Iris pigment epithelial cell (primary cell): Measurements from ENCODE around the gene ACTG1.
A peak's percentile ranks its signal among the peaks of the same experiment; 100 is the strongest.

Experiments used
- DNase-seq: peaks from one replicate; pipeline ENCODE4 v3.0.0-alpha.2; 2011; ENCODE audit warnings: low read depth

Gene ACTG1

DNA sequence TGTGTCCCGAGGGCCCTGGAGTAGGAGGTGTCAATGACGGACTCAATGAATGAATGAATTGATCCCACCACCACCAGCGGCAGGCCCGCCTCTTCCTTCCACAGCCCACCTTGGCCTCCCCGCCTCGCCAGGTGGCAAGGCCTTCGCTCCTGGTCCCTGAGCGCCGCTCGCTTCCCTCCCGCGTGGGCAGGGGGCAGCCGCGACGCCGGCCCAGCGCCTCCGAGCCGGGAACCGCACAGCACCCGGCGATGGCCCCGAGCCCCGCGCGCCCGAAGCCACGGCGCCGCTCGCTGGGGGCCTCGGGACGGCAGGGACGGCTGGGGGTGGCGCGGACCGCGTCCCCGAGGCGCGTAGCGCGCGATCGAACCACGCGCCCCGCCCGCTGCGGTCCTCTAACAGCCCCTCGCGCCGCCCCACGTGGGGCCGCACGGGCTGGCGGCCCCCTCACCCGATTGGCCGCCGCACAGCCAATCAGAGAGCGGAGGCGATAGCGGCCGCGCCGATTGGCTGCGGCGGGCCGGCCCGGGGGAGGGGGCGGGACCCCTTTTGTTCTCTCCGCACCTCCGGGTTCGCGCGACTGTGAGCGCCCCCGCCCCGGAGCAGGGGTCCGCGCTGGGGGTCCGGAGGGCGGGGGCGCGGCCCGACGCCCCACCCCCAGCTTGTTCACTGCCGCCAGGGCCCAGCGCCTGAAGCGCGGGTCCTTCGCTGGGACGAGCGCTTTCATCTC is 31.4 kb downstream of the ACTG1 start:
- DNase-seq: peak; percentile 43

DNA sequence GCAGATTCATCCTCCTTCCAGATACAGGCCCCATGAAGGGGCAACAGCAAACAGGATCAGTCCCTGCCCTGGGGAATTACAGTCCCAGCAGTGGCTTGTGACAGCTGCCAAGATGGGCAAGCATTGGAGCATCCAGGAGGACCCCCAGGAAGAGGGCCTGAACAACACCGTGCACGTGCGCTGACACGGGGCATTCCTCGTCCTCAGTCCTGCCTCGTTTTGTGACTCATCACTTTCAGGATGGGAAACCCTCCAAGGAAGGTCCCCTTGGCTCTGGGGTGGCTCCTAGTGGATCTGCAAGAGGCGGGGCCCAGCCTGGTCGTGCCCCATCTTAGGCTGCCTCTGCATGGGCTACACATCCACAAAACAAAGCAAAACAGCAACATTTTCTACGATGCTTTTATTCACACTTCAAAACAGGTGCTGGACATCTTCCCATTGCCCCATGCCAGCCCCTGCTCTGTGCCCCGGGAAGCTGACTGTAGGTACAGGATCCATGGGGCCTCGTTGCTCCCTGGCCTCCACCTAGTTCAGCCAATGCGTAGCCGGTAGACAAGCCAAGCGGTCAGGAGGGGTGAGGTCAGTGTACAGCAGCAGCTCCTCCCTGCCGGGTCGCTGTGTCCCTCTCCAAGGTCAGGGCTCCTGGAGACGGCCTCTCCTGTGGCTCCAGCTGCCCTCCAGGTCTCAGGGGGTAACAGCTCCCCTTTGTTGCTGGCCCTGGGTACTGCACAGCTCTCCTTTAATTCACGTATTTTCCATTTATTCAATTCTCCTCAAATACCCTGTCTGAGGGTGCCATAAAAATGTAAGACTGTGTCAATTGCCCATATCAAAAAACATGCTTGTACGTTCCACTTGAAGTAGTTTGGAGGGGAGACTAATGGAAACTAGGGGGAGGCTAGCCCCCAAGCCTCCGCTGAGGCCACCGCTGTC is 32.2 kb downstream of the ACTG1 start:
- peak; percentile 22 for DNase-seq

DNA sequence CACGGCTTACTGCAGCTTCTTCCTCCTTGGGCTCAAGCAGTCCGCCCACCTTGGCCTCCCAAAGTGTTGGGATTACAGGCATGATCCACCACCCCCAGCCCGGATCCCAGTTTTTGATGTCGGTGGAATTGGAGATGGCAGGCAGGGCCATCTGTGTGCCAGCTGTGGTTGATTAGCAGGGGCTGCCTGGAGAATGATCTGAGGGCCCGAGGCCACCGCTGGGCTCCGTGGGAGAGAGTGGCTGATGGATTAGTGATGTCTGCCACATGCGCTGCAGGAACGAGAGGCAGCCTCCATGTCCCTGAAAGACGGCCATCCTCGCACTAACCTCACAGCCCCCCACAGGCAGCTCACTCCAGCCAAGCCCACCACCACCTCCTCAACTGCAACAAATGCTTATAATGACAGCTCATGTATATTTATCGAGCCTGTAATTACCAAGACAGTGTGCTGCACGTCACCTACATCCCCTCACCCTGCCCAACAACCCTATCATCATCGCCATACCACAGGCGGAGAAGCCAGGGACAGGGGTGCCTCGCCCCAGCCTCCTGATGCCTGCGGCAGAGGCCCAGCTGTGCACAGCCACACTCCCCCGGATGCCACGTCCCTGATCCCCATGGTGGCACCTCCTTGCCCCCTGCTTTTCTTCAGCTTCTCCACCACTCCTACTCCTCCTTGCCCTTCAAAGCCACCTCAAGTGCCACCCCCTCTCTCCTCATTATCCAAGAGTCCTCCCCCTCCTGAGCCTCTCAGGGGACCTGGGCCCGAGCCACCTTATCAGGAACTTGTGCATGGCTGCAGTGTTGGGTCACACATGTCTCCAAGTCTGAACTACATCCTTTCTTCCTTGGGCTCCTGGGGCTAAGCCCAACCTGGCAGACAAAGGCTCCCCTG is 33.2 kb downstream of the ACTG1 start:
- no peak for DNase-seq

DNA sequence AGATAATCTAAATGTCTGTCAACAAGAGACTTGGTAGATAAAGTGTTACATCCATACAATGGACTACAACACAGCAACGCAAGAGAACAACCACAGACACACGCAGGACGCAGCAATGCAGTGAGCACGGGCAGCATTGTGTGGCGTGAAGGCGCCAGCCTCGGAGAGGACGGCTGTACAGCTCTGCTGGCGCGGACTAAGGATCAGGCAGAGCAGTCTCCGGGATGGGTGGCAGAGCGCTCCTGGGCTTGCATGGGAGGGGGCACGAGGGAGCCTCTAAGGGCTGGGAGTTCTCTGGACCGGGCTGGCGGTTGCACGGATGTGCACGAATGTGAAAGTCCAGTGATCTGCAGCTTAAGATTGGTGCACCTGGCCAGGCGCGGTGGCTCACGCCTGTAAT is 34.5 kb downstream of the ACTG1 start:
- no peak for DNase-seq

DNA sequence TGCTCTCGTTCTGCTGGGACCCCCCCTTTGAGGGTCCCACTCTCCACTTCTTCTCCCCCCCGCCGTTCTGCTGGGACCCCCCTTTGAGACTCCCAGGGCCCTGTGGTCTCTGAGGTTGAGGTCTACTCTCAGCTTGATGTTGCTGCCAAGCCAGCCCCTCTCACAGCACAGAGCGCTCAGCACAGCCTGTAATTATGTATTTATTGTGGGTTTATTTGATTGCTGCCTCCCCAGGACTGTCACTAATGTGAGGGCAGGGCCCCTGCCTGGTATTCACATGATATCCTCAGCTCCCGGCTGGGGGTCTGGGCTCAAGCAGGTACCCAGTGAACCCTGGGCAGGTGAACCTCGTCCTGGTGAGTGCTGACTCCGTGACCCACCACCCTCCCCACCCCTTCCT is 35.4 kb downstream of the ACTG1 start:
- no peak for DNase-seq

DNA sequence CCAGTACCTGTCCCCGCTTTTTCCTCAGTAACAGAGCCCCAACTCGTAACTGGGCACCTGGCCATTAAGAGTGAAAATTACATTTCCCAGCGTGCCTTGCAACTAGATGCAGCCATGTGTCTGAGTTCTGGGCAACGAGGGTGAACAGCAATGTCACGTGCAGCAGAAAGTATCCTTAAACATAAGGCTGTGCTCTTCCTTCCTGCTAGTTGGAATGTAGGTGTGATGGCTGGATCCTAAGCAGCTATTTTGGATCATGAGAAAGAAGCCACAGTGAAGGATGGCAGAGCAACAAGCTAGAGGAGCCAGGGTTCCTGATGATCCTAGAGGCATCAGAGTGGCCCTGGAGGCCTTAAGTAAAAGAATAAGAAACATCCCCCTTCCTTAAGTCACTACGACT is 36.0 kb downstream of the ACTG1 start:
- DNase-seq: no peak

DNA sequence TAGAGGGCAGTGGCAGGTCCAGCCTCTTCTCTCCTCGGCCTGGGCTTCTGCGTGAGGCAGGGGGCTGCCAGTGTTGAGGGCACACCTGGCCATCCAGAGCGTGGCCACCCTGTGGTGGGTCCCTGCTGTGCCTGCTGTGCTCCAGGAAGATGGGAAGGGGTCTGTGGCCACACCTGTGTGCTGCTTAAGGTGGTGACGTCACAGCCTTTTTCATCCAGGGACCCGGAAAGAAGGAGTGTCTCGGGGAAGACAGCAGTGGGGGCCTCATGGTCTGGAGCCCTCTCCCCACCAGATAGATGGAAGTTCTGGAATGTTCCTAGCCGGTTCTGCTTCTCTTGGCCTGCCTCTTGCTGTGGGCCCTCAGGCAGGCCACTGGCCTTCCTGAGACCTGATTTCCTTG is 36.5 kb downstream of the ACTG1 start:
- DNase-seq: no peak

DNA sequence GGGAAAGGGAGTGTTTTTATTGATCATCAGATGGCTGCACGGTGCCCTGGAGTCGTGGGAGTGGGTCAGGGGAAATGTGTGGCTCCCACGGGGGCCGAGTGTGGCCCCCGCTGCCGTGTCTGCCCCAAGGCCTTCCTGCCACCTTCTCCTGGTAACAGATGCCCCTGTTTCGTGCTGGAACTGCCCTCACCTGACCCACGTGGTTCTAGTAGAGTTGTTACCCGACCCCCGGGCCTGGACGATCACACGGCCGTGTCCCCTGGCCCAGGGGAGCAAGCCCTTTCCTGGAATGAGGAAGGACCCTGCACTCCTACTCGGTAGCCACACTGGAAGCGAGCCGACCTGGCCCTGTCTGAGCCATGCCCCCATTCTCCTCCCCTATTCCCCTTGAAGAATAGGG is 37.6 kb downstream of the ACTG1 start:
- no peak for DNase-seq

DNA sequence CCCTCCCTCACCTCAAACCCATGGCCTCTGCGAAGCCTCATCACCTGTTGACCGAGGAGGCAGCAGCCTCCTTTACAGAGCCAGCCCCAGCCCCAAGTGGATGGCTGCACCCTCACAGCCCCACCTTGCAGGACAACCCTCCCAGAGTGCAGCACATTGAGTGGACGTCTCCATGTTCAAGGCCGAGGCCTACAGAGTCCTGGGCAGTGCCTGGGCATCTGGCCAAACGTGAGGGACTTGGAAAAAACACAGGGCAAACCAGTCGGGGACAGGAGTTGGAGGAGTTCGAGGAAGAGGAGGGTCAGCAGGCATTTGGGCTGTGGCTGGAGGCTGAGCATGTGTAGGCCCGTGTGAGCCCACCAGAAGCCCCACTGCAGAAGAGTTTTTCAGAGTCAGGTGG is 39.6 kb downstream of the ACTG1 start:
- DNase-seq: no peak

DNA sequence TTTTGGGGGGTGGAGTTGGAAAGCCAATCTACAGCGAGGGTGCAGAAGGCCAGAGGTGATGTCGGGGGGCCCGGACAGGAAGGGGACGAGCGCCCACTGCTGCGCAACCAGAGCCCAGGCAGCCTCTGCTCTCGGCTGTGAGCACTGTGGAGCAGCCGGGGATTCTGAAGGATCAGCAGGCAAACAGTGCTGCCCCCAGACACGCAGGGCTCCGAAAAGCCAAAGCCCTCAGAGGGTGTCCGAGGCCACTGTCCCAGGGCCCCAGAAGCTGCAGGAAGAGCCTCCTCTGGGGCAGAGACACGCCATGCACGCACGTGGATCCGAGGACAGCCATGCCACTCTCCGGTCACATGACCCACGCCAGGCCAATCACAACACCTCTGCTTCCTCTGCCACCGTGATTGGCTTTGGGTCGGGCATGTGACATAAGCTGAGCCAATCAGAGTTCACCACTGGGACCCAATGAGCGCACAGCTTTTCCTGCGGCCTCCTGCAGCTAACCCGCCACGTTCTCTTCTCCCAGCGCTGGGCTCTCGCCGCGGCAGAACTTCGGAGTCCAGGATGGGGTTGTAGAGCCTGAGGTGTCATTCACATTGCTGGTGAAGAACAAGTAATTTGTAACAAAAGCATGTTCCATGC is 40.7 kb downstream of the ACTG1 start:
- peak; percentile 95 for DNase-seq

DNA sequence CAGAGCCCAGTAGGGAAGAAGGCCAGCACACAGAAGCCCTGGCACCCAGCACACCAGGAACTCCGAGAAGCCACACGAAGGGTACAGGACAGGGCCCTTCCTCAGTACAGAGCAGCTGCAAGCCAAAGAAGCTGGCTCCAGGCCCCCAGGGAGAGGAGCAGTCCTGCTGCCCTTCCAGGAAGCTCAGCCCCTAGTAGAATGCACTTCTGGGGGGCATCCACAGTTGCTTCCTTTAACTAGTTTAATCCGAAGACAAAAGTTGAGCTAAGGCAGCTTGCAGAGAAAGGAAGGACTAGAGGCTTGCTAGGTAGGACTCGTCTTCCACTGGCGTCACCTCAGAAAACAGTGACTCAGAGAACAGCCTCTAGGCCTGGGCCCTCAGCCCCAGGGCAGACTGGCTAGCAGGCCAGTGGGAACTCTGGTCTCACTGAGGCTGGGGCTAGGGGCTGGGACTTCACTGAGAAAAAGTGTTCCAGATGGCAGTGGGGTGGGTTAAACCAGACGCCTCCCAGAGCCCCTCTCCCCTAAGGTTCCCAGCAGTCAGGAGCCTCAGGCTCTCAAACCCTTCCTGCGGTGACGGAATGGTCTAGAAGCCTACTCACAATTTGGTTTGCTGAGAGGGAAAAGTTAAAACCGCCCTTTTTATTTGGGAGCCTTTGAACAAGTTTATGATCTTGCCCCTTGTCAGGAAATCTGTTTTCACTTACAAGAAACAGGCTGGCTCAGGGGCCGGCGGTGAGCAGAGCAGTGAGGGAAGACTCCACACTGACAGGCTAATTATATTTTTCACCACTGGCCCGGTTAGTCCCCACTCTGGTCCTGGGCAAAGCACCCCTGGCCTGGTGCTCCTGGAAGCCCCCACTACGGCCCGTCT is 41.4 kb downstream of the ACTG1 start:
- DNase-seq: peak; percentile 47

DNA sequence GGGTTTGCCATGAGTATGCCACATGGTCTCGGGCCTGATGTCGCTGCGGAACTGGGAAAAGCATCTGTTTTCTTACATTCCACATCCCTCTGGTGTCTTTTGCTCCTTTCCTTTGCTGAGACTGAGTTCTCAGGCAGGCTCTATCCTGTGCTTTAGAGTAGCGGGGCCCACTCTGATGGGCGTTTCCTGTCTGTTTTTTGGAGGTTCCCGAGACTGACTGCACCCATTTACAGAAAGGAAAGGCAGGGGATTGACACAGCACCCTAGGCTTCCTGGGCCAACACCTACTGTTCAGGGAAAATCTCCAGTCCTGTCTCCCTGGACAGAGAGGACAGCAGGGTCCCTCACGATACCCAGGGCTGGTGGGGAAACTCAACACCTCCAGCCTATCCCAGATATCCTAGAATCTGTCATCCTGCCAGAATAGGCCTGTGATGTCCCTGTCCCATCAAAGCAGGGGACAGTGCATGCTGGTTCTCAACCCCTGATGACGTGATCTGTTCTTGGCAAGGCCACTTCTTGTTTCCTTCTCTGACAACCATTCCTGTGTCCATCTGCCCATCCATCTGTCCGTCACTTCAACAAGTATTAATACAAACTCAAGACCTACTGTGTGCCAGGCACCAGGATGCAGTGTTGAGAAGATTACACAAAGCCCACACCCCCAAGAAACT is 42.2 kb downstream of the ACTG1 start:
- DNase-seq: no peak

DNA sequence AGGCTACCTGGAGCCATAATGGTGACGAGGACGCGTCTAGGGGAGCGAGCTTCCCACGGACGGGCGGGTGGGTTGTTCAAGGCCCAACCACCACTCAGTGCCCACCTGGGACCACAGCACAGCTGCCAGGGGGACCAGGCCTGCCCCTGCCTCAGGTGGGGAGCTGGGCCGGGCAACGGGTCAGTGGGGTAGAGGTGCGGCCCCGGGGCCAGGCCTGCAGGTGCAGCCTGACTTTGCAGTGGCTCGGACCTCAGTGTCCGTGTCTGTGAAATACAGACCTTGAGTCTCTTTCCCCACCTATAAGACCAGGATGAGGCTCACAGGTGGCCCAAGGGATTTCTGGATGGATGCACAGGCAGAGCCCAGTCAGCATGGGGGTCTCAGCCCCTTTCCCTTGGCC is 43.3 kb downstream of the ACTG1 start:
- DNase-seq: no peak

DNA sequence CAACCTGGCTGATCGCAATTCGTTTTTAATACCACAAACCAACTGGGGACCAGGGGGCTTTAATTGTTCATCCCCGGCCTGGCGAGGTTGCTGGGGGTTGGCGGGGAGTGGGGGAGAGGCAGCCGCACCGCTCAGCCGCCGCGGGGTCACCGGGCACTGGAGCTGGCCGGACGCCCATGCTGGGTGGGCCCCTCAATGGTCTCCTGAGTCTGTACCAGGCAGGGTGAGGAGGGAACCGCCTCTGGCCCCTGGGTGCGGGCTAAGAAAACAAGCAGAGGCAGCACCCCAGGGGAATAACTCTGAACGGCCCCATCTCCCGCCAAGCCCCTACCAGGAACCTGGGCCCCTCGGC is 43.9 kb downstream of the ACTG1 start:
- no peak for DNase-seq

DNA sequence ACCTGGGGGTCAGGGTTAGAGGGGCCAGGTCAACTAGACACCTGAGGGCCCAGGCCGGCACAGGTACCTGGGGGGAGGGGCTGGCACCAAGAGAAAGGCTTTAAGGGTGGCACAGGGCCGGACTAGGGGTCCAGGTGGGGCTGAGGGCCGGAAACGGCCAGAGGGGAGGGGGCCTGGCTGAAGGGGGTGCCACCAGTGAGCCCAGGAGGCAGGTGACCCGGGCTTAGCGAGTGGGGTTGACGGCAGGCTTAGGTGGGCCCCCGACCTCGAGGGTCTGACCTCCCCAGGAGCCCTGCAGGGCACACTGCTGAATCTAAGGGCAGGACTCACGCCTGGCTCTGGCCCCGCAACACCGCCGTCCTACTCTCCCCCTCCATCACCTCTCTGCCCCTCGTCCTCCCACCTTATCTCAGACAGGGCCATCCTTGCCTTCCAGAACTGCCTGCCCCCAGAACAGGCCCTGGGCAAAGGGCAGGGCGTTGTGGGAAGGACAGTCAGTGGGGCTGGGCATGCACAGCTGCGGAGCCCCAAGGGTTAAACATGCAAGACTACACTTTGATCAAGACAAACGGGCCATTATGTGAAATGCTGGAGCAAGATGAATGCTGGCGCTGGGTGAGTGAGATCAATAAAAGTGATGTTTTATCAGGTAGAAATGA is 44.4 kb downstream of the ACTG1 start:
- DNase-seq: no peak

DNA sequence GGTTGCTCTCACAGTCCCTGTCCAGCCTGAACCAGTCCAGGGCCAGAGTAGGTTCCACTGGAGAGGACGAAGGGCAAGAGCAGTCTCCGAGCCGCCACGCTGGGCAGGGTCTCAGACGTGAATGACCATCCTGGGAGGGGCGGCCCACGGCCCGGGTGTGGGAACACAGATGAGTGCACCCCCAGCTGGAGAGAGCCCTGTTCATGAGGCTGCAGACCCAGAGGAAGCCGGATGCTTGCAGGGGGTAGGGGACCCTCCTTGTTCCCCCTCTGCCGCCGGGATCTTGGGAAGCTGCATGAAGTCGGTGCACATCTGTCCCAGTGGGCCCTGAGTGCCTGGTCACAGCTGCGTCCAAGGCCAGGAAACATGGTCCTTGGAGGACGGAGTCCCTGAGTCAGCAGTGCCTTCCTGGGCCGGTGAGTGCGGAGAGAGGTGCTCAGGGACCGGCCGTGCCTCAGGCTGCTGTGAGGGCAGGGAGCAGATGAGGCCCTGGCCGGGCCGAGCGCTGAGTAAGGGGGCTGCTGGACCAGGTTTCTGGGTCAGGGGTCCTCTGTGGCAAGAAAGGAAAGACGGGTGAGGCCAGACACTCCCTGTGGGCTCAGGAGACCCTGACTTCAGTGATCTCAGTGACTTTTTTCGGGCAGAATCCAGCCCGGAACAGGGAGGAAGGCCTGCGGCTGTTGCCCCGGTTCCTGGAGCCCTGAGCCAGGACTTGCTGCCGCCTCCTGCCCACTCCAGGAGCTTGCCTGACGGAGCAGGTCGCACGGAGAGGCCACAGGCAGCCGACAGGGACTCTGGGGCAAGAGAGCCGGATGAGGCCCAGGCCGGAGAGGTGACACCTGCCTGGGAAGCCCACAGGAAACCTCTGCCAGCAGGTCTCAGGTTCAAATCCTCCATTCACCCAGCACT is 45.8 kb downstream of the ACTG1 start:
- no peak for DNase-seq

DNA sequence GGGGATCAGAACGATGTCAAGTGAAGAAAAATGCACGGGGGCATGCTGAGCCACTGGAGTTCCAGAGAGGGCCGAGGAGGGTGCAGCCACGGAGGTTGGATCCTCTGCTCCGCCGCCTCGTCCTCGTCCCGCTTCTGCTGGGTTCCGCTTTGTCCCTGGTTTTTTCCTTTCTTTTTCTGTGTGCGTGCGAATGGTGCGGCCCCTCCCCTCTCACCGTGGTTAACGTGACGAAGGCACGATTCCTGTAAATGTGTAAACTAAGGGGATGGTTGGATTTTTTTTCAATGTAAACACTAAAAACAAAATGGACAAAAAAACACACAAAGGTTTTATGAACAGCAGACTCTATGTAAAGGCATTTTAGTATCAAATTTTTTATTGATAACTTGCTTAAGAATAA is 46.7 kb downstream of the ACTG1 start:
- DNase-seq: no peak

DNA sequence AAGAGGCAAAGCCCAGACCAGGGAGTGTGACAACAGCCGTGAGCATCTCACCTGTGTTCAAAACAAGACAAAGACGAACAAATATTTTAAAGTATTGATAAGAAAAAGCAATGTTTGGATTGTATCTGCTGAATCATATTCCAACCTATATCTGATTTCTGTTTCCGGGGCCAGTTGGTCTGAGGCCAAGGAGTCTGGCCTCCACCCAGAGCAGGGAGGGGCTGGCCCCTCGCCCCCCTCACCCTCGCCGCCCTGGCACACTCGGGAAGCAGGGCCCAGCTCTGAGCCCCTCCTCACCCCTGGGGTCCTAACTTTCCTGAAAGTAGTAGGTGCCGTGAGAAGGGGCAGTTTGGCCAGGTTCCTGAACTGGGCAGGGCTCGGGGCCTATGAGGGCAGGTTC is 48.0 kb downstream of the ACTG1 start:
- no peak for DNase-seq

DNA sequence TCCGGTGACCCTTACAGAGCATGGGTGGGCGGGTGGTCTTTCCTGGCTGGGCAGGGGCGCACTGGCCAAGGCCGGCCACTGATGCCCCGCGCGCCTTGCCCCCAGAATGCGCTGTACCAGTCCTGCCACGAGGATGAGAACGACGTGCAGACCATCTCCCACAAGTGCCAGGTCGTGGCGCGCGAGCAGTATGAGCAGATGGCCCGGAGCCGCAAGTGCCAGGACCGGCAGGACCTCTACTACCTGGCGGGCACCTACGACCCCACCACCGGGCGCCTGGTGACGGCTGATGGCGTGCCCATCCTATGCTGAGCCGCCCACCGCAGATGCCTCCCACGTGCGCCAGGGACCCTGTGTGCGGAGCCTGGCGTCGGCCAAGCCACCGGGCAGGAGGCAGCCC is 49.1 kb downstream of the ACTG1 start:
- DNase-seq: no peak
